BLaER1 treated with 17β-estradiol and CSF1 and Interleukin-3, amounts not matched to agents 10 nM and 100 nM (cell line): ENCODE data around the gene PANK4.
A peak's percentile ranks its signal among the peaks of the same experiment; 100 is the strongest.

ENCODE experiments used
- H3K27ac ChIP-seq, 11 experiments: shearing (Covaris generic); formaldehyde crosslinking; 2 replicates each; pipeline ENCODE4 v1.8.1; 2022
- H3K27me3 ChIP-seq, 11 experiments: shearing (Covaris generic); formaldehyde crosslinking; 2 replicates each; pipeline ENCODE4 v1.8.1; 2022
- H3K36me3 ChIP-seq, 11 experiments: shearing (Covaris generic); formaldehyde crosslinking; 2 replicates each; pipeline ENCODE4 v1.8.1; 2022
- H3K4me1 ChIP-seq, 10 experiments: shearing (Covaris generic); formaldehyde crosslinking; 2 replicates each; pipeline ENCODE4 v1.8.1; 2022
- H3K4me2 ChIP-seq, 11 experiments: shearing (Covaris generic); formaldehyde crosslinking; 2 replicates each; pipeline ENCODE4 v1.8.1; 2022
- H3K4me3 ChIP-seq, 10 experiments: shearing (Covaris generic); formaldehyde crosslinking; 2 replicates each; pipeline ENCODE4 v1.8.1; 2022
- H3K9ac ChIP-seq, 11 experiments: shearing (Covaris generic); formaldehyde crosslinking; 2 replicates each; pipeline ENCODE4 v1.8.1; 2022
- H3K9me3 ChIP-seq, 11 experiments: shearing (Covaris generic); formaldehyde crosslinking; replicated peaks in 1 of 11; 2 replicates each; pipeline ENCODE4 v1.8.1; 2022
- H4K20me1 ChIP-seq, 11 experiments: shearing (Covaris generic); formaldehyde crosslinking; 2 replicates each; pipeline ENCODE4 v1.8.1; 2022
- Cebpa-rat ChIP-seq, 11 experiments: shearing (Covaris generic); IDR thresholded peaks; 2 replicates each; pipeline ENCODE4 v1.8.1; 2022

PANK4 gene

DNA sequence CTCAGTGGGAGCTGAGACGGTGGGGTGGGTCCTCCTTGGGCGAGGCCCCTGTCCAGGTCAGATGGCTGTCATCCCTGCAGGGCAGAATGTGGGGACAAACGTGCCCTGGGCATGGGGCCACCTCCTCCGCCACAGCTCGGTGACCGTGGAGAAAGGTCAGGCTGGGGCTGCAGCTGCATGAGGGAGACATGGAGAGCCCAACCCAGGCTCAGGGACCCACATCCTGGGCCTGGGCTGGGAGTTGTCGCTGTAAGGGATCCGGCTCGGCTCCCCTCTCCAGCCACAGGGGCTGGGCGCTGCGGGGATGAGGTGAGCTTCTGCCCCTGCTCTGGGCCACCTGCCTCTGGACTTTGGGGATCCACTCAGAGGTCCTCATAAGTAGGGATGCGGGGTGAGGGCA lies 50.8 kb downstream of the PANK4 start:
- H4K20me1 ChIP-seq: peaks cover 0 to 99% (median 25%) of the 10 kb centered on the region in 11 experiments; a peak in 14 of 22 replicates
- TF ChIP-seq Cebpa-rat (IDR thresholded peaks at IDR 0.05): no peak
- H3K27ac ChIP-seq: no peak overlapping the region
- no peak overlapping the region for H3K4me3 ChIP-seq
- H3K4me2 ChIP-seq: peak overlapping the region in 9 of 11 experiments; percentile 15 to 99 (median 97); a peak in 16 of 22 replicates
- H3K9ac ChIP-seq: peak overlapping the region in 1 of 11 experiments; percentile 5; a peak in 1 of 22 replicates
- H3K4me1 ChIP-seq: peaks cover 35 to 100% (median 97%) of the 10 kb centered on the region in 10 experiments
- H3K9me3 ChIP-seq: no peaks in the 10 kb centered on the region
- no peaks in the 10 kb centered on the region for H3K36me3 ChIP-seq
- H3K27me3 ChIP-seq: peaks cover 0 to 36% (median 0%) of the 10 kb centered on the region in 11 experiments; a peak in 6 of 22 replicates

DNA sequence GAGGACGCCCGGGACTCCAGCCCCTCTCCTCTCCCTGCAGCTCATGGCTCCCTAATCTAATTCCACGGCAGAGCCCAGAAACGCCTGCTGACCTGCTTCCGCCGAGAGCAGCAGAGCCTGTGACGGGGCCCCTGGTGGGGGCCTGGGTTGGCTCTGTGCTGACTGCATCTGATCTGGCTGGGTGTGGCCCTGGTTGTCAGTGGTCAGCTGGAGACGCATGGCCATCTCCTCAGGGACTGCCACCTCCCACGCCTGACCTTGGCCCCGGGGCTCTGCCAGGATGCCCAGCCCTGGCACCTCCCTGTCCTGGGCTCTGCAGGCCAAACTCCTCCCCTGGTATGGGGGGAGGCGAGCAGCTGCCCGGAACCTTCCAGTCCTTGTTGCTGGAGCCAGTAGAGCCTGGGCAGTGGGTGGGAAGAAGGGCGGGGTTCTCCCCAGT lies 51.4 kb downstream of the PANK4 start:
- Histone ChIP-seq H3K4me3 (no peak overlapping the region), H3K9me3 (no peaks in the 10 kb centered on the region), H3K27me3 (peaks cover 0 to 42% (median 0%) of the 10 kb centered on the region in 11 experiments; a peak in 6 of 22 replicates), H3K36me3 (no peaks in the 10 kb centered on the region), H3K9ac (no peak overlapping the region), H4K20me1 (peaks cover 0 to 99% (median 25%) of the 10 kb centered on the region in 11 experiments; a peak in 16 of 22 replicates), H3K4me1 (peaks cover 35 to 100% (median 97%) of the 10 kb centered on the region in 10 experiments), H3K27ac (no peak overlapping the region), H3K4me2 (peak overlapping the region; percentile 5 to 99 (median 95); a peak in 17 of 22 replicates)
- TF ChIP-seq Cebpa-rat (IDR thresholded peaks at IDR 0.05): no peak

DNA sequence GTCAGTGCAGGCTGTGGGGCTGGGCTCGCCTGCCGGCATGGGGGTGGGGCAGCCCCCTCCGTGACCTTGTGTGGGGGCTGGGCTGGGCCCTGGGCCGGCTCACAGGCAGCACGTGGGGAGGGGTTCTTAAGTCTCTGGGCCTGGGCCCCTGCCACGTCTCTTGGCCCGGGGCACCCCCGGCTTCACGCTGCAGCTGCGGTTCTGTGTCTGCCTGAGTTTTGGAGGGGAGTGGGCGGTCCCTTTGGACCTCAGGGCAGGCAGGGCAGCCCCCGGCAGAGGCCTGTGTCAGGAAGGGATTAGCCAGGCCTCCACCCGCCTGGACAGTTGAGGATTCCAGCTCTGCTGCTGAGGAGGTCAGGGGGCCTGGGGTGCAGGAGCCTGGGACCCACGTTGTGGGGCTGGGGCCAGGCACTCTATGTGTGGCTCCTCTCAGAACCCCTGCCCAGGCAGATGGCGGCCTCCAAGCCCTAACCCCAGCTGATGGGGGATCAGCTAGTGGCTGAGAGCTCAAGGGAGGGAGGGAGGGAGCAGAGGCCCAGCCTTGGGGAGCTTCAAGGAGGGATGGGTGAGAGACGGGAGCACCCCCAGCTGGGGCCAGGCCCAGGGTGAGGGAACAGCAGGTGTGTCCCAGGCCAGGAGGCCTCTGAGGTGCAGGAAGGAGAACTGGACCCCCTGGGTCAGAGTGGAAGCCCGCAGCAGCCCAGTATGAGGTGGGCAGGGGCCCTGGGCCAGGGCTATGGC lies 52.1 kb downstream of the PANK4 start:
- H3K9ac ChIP-seq: peak overlapping the region in 3 of 11 experiments; percentile 22 to 41 (median 34); a peak in 3 of 22 replicates
- peaks cover 0 to 44% (median 0%) of the 10 kb centered on the region in 11 experiments; a peak in 6 of 22 replicates for H3K27me3 ChIP-seq

DNA sequence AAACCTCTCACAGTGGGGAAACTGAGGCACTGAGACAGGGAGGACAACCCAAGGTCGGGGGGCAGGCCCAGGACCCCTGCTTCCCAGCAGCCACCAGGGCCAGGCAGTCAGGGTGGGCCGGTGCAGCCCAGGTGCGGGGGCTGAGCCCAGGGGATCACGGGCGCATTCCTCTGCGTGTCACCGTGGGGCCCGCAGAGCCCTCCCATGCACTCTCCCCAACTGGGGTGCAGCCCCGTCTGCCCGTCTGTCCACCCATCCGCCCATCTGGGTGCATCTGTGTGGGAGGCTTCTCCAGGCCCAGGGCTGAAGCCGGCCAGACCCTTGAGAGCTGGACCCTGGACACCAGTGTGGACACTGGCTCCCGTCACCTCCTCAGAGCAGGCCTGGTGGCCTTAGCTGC lies 53.2 kb downstream of the PANK4 start:
- TF ChIP-seq Cebpa-rat (IDR thresholded peaks at IDR 0.05): no peak
- Histone ChIP-seq H3K27ac (no peak overlapping the region), H3K4me1 (peaks cover 32 to 100% (median 97%) of the 10 kb centered on the region in 10 experiments), H3K36me3 (no peaks in the 10 kb centered on the region), H3K9ac (peak overlapping the region in 4 of 11 experiments; percentile 13 to 58 (median 20); a peak in 3 of 22 replicates), H3K9me3 (no peaks in the 10 kb centered on the region), H3K4me2 (peak overlapping the region in 10 of 11 experiments; percentile 2 to 99 (median 96); a peak in 19 of 22 replicates), H3K27me3 (peaks cover 0 to 44% (median 0%) of the 10 kb centered on the region in 11 experiments; a peak in 6 of 22 replicates), H4K20me1 (peaks cover 0 to 97% (median 36%) of the 10 kb centered on the region in 11 experiments; a peak in 16 of 22 replicates), H3K4me3 (no peak overlapping the region; a peak in 1 of 20 replicates)

More for the DNA sequence above, 52.1 kb downstream of the PANK4 start:
- no peak overlapping the region for H3K27ac ChIP-seq
- TF ChIP-seq Cebpa-rat (IDR thresholded peaks at IDR 0.05): no peak
- H3K4me3 ChIP-seq: no peak overlapping the region
- H3K36me3 ChIP-seq: no peaks in the 10 kb centered on the region
- no peaks in the 10 kb centered on the region for H3K9me3 ChIP-seq
- peaks cover 0 to 97% (median 25%) of the 10 kb centered on the region in 11 experiments; a peak in 16 of 22 replicates for H4K20me1 ChIP-seq
- peaks cover 32 to 100% (median 96%) of the 10 kb centered on the region in 10 experiments for H3K4me1 ChIP-seq
- peak overlapping the region; percentile 5 to 99 (median 95); a peak in 18 of 22 replicates for H3K4me2 ChIP-seq

DNA sequence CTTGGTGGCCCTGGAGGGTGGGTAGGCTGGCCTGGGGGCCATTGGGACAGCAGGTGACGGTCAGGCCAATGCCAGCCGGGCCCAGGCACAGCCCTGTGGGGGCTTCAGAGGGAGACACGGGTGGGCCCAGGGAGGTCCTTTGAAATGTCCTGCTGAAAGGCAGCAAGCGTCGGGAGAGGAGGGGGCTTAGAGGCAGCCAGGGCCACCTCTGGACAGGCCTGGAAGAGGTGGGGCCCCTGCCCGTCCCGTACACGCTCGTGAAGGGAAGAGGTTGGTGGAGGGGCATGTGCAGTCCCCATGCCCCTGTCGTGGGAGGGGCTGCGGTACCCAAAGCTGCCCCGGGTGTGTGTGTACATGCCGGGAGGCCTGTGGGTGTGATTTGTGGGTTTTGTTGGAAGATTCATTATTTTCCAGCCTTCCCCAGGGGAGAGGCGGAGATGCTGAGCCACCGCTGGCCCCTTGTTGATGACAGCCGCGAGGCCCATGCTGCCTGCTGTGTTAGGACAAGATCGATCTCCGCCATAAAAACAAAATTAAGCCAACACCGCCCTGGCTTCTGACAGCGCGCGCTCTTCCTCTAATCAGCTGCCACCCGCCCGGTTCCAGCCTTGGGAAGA lies 53.7 kb downstream of the PANK4 start:
- Histone ChIP-seq H3K4me2 (peak overlapping the region in 10 of 11 experiments; percentile 2 to 99 (median 96); a peak in 19 of 22 replicates), H4K20me1 (peaks cover 0 to 96% (median 41%) of the 10 kb centered on the region in 11 experiments; a peak in 16 of 22 replicates), H3K36me3 (no peaks in the 10 kb centered on the region), H3K4me1 (peaks cover 32 to 99% (median 95%) of the 10 kb centered on the region in 10 experiments), H3K9me3 (no peaks in the 10 kb centered on the region), H3K27ac (no peak overlapping the region), H3K9ac (peak overlapping the region in 3 of 11 experiments; percentile 22 to 58 (median 30); a peak in 5 of 22 replicates), H3K4me3 (peak overlapping the region in 1 of 10 experiments; percentile 26; a peak in 1 of 20 replicates), H3K27me3 (peaks cover 0 to 44% (median 2%) of the 10 kb centered on the region in 11 experiments; a peak in 7 of 22 replicates)
- no peak for TF ChIP-seq Cebpa-rat (IDR thresholded peaks at IDR 0.05)

DNA sequence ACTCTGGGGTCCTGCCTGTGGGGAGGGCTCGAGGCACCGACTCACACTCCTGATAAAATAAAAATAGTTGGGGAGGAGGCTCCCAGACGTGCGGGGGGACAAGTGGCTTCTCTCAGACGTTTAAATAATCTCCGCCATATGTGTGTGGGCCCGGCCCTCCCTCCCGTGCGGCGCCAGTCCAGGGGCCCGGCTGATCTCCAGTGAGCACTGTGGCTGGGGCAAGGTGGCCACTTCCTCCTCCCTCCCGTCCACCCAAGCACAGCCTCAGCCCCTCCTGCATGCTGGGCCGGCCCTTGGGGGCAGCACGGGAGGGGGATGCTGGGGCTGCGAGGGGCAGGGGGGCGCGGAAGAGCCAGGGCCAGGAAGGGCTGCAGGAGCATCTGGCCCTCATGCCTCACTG lies 54.3 kb downstream of the PANK4 start:
- peaks cover 0 to 95% (median 46%) of the 10 kb centered on the region in 11 experiments; a peak in 16 of 22 replicates for H4K20me1 ChIP-seq
- peaks cover 32 to 99% (median 95%) of the 10 kb centered on the region in 10 experiments for H3K4me1 ChIP-seq
- H3K9ac ChIP-seq: peak overlapping the region in 4 of 11 experiments; percentile 14 to 65 (median 46); a peak in 4 of 22 replicates
- H3K9me3 ChIP-seq: no peaks in the 10 kb centered on the region
- no peaks in the 10 kb centered on the region for H3K36me3 ChIP-seq
- peak overlapping the region in 2 of 11 experiments; percentile 54 to 56; a peak in 3 of 22 replicates for H3K27ac ChIP-seq
- peaks cover 0 to 48% (median 7%) of the 10 kb centered on the region in 11 experiments; a peak in 16 of 22 replicates for H3K27me3 ChIP-seq
- H3K4me2 ChIP-seq: peak overlapping the region; percentile 20 to 99 (median 95); a peak in 19 of 22 replicates
- TF ChIP-seq Cebpa-rat (IDR thresholded peaks at IDR 0.05): no peak
- H3K4me3 ChIP-seq: no peak overlapping the region

DNA sequence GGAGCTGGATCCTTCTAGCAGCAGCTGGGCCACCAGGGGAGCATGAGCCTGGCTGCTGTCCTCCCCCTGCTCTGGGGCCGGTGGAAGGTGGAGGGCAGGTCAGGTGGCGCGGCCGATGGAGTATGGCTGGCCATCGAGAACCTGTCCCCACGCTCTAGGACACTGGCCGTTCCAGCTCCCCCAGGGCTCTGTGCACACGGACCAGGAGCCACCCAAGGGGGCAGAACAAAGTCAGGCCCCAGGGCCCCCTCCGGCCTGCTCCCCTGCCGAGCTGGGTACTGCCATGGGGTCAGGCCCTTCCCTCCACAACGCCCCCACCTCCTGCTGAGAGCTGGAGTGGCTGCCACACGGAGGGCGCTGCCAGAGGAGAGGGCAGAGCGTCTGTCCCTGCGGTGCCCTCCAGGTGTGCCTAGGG lies 54.8 kb downstream of the PANK4 start:
- Histone ChIP-seq H4K20me1 (peaks cover 0 to 93% (median 49%) of the 10 kb centered on the region in 11 experiments; a peak in 17 of 22 replicates), H3K4me2 (peak overlapping the region; percentile 20 to 99 (median 95); a peak in 20 of 22 replicates), H3K27me3 (peaks cover 2 to 53% (median 12%) of the 10 kb centered on the region in 11 experiments; a peak in 21 of 22 replicates), H3K4me3 (peak overlapping the region in 5 of 10 experiments; percentile 11 to 52 (median 40); a peak in 5 of 20 replicates), H3K4me1 (peaks cover 32 to 99% (median 94%) of the 10 kb centered on the region in 10 experiments), H3K9ac (peak overlapping the region in 5 of 11 experiments; percentile 11 to 65 (median 34); a peak in 9 of 22 replicates), H3K36me3 (no peaks in the 10 kb centered on the region), H3K9me3 (no peaks in the 10 kb centered on the region), H3K27ac (peak overlapping the region in 3 of 11 experiments; percentile 17 to 56 (median 54); a peak in 4 of 22 replicates)
- TF ChIP-seq Cebpa-rat (IDR thresholded peaks at IDR 0.05): no peak

DNA sequence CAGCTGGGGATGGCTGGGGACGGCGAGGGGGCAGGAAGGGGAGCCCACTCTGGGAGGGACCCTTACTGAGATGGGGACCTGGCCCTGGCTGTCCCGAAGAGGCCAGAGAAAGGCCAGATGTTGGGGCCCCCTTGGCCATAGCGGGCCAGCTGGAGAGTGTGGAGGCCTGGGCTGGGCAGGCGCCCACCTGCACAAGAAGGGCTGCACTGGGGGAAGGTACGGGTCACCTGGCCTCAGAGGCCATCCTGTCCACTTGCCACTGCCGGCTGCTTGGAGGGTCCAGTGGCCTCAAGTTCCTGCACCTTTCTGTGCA lies 55.3 kb downstream of the PANK4 start:
- Histone ChIP-seq H3K4me3 (peak overlapping the region in 5 of 10 experiments; percentile 11 to 52 (median 40); a peak in 8 of 20 replicates), H3K9ac (peak overlapping the region in 7 of 11 experiments; percentile 11 to 65 (median 34); a peak in 10 of 22 replicates), H4K20me1 (peaks cover 0 to 94% (median 53%) of the 10 kb centered on the region in 11 experiments; a peak in 17 of 22 replicates), H3K4me2 (peak overlapping the region; percentile 30 to 99 (median 95)), H3K36me3 (no peaks in the 10 kb centered on the region), H3K4me1 (peaks cover 32 to 99% (median 94%) of the 10 kb centered on the region in 10 experiments), H3K27me3 (peaks cover 7 to 58% (median 17%) of the 10 kb centered on the region in 11 experiments; a peak in 21 of 22 replicates), H3K27ac (peak overlapping the region in 4 of 11 experiments; percentile 17 to 56 (median 46); a peak in 5 of 22 replicates), H3K9me3 (no peaks in the 10 kb centered on the region)
- no peak for TF ChIP-seq Cebpa-rat (IDR thresholded peaks at IDR 0.05)
